ENCODE results near the gene COBLL1. TPM values are rescaled to one million over a fixed set of nuclear protein-coding genes. Genes with fewer than 3 reads are reported as not detected.
"Not testable (repeated sequence)": the region's sequence is repeated elsewhere in the genome, so short reads cannot be mapped to it uniquely, and the experiment has no call there.

The COBLL1 gene
- polyA plus RNA-seq, 3 donors from 2014 or later: 0.04 to 1.4 TPM; not detected in 1

DNA sequence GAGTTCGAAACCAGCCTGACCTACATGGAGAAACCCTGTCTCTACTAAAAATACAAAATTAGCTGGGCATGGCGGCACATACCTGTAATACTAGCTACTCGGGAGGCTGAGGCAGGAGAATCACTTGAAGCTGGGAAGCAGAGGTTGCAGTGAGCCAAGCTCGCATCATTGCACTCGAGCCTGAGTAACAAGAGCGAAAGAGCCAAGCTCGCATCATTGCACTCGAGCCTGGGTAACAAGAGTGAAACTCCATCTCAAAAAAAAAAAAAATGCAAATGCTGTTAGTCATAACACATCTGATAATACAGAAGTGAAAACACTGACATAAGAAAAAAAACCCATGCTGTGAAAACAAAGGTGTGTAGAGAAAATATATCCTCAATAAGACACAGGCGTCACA lies 80.4 kb downstream of the COBLL1 start:
- not testable (repeated sequence) for DNase-seq; H3K36me3 Mint-ChIP-seq; H3K4me3 Mint-ChIP-seq; H3K4me1 Mint-ChIP-seq; H3K27me3 Mint-ChIP-seq (ENCODE audit: low read depth in 3 of 3); H3K9me3 Mint-ChIP-seq; H3K27ac Mint-ChIP-seq

GRCh38 chr2:164760179-164760578 lies 81.4 kb downstream of the COBLL1 start:
- no peaks in the 10 kb centered on the region for H3K9me3 Mint-ChIP-seq
- H3K4me1 Mint-ChIP-seq: no peaks in the 10 kb centered on the region
- DNase-seq: no peak
- no peak overlapping the region for H3K27ac Mint-ChIP-seq
- H3K4me3 Mint-ChIP-seq: no peak overlapping the region
- H3K27me3 Mint-ChIP-seq (ENCODE audit: low read depth in 3 of 3): no peaks in the 10 kb centered on the region
- H3K36me3 Mint-ChIP-seq: no peaks in the 10 kb centered on the region

DNA sequence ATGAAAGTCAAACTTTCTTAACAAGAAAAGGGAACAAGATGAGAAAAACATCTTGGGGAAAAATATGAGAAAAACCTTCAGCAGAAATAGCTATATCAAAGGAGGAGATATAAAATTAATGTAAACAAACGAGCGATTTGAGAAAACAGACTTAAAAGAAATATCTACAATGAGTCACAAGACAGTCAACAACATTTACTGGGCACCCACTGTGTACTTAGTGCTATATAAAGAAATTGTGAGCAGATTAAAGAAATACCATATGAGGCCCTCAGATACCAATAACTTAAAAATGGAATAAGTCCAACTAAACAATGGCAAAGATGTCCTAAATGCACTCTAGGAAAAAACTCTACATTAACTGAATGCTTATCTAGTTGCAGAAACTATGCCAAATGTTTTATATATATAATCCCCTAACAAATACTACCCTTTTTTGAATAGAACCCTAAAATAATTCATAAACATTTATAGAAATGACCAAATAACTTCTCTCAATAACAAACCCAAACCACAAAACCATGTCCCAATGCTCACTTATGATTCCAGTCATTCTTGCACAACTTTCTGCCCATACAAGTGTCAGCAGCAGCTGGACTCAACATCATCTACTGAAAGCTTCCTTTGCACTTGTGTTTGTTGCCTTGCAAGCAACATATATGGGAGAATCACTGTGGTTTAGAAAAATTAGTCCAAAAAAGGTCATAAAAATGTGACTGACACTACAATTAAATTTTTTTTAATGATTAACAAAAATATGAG lies 83.5 kb downstream of the COBLL1 start:
- no peak for DNase-seq
- Mint-ChIP-seq H3K9me3 (no peaks in the 10 kb centered on the region), H3K27ac (no peak overlapping the region), H3K27me3 (ENCODE audit: low read depth in 3 of 3) (no peaks in the 10 kb centered on the region), H3K36me3 (no peaks in the 10 kb centered on the region), H3K4me3 (no peak overlapping the region), H3K4me1 (no peaks in the 10 kb centered on the region)

- no peak for DNase-seq
- Mint-ChIP-seq H3K4me1 (no peaks in the 10 kb centered on the region), H3K4me3 (no peak overlapping the region), H3K27me3 (ENCODE audit: low read depth in 3 of 3) (no peaks in the 10 kb centered on the region), H3K27ac (no peak overlapping the region), H3K36me3 (no peaks in the 10 kb centered on the region), H3K9me3 (no peaks in the 10 kb centered on the region)
Measured at GRCh38 chr2:164756773-164757172, 84.8 kb downstream of the COBLL1 start.

DNA sequence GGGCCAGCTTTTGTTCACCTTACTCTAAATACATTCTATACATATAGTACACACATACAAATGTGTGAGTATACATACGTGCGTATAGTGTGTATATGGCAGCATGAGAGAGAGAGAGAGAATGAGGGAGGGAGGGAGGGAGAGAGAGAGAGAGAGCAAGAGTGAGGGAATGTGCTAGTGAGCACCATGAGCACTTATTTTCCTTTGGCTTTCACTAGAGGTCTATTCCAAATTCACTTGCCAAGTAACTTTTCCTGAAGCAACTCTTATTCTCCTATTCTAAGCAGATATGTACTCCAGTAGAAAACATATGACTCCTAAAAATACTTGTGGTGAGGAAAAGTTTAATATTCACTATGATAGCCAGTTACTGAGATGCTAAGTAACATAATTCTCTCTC lies 85.7 kb downstream of the COBLL1 start:
- no peak overlapping the region for H3K4me3 Mint-ChIP-seq
- no peaks in the 10 kb centered on the region for H3K36me3 Mint-ChIP-seq
- H3K4me1 Mint-ChIP-seq: no peaks in the 10 kb centered on the region
- H3K27ac Mint-ChIP-seq: no peak overlapping the region
- no peaks in the 10 kb centered on the region for H3K9me3 Mint-ChIP-seq
- DNase-seq: no peak
- no peaks in the 10 kb centered on the region for H3K27me3 Mint-ChIP-seq (ENCODE audit: low read depth in 3 of 3)

GRCh38 chr2:164754157-164755093 lies 87.2 kb downstream of the COBLL1 start:
- no peak for DNase-seq
- Mint-ChIP-seq H3K4me1 (no peaks in the 10 kb centered on the region), H3K27ac (no peak overlapping the region), H3K27me3 (ENCODE audit: low read depth in 3 of 3) (no peaks in the 10 kb centered on the region), H3K4me3 (no peak overlapping the region), H3K36me3 (peaks cover 0 to 4% (median 0%) of the 10 kb centered on the region in 3 donors), H3K9me3 (peaks cover 0 to 2% (median 0%) of the 10 kb centered on the region in 6 donors)

DNA sequence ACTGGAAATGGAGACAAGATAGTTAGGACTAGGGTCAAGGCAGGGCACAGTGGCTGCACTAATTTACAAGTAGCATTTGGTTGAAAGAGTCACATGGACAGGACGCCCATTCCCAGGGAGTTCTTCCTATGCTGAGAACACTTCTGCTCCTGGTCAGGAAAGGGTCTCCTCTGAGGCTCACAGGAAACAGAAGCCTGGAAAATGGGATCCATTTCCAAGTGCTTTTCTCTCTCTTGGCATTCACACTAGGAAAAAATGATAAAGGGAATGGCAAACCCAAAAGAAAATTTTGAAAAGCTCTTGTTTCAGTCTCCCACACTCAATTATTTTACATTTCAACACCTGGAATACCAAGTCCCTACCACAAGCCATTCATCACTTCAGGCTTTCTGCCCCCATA lies 88.7 kb downstream of the COBLL1 start:
- peaks cover 0 to 2% (median 0%) of the 10 kb centered on the region in 6 donors for H3K9me3 Mint-ChIP-seq
- no peak for DNase-seq
- H3K27ac Mint-ChIP-seq: no peak overlapping the region
- H3K27me3 Mint-ChIP-seq (ENCODE audit: low read depth in 3 of 3): no peaks in the 10 kb centered on the region
- H3K4me1 Mint-ChIP-seq: no peaks in the 10 kb centered on the region
- peaks cover 0 to 4% (median 0%) of the 10 kb centered on the region in 3 donors for H3K36me3 Mint-ChIP-seq
- no peak overlapping the region for H3K4me3 Mint-ChIP-seq

DNA sequence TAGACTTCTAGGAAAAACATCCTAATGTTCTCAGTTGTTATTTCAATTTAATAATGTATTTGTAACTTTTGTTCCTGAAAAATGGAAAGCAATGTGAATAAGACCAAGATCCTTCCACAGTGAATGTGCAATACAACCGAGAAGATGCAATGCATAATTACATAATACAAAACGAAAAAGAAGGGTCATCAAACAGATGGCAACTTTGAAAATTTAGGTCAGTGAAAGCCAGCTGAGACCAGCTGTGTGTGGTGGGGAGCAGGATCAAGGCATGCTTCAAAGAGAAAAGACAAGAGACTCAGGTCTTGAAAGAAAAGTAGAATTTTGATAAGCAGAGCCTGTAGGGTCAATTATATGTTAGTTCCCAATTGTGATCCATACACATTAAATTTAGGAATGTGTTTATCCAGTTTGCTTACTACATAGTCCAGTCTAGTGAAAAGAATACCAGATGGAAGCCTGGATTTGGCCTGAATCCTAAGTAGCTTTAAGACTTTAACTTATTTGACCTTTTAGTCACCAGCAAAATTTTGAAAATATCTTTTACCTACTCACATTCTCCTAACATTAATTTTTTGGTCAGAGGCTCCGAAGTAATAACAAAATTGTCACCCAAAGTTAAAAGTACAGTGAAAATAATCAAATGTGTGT lies 93.7 kb downstream of the COBLL1 start:
- H3K4me1 Mint-ChIP-seq: no peaks in the 10 kb centered on the region
- peaks cover 0 to 2% (median 0%) of the 10 kb centered on the region in 6 donors for H3K9me3 Mint-ChIP-seq
- no peak for DNase-seq
- no peak overlapping the region for H3K4me3 Mint-ChIP-seq
- H3K36me3 Mint-ChIP-seq: peaks cover 0 to 4% (median 0%) of the 10 kb centered on the region in 3 donors
- H3K27me3 Mint-ChIP-seq (ENCODE audit: low read depth in 3 of 3): no peaks in the 10 kb centered on the region
- no peak overlapping the region for H3K27ac Mint-ChIP-seq

- peaks cover 0 to 4% (median 0%) of the 10 kb centered on the region in 3 donors for H3K36me3 Mint-ChIP-seq
- H3K27ac Mint-ChIP-seq: no peak overlapping the region
- no peak overlapping the region for H3K4me3 Mint-ChIP-seq
- H3K4me1 Mint-ChIP-seq: no peaks in the 10 kb centered on the region
- H3K9me3 Mint-ChIP-seq: peaks cover 0 to 2% (median 0%) of the 10 kb centered on the region in 6 donors
- no peak for DNase-seq
- no peaks in the 10 kb centered on the region for H3K27me3 Mint-ChIP-seq (ENCODE audit: low read depth in 3 of 3)
Measured at GRCh38 chr2:164747140-164747539, 94.5 kb downstream of the COBLL1 start.

DNA sequence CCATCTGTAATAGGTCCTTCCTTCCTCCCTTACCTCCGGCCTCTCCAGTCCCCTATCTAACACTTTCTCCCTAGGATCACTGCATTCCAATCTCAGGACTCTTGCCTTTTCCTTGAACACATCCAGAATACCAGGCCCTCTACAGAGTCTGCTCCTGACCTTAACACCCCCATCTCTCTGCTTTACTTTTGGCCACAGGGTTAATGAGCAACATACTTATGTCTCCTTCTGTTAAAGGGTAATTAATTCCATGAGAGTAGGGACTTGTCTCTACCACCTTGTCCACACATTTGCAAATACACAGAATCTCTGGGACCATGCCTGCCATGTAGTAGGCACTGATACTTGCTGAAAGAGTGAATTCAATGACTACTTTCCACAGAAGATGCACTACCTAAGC lies 94.9 kb downstream of the COBLL1 start:
- Mint-ChIP-seq H3K27me3 (ENCODE audit: low read depth in 3 of 3) (no peaks in the 10 kb centered on the region), H3K9me3 (peaks cover 0 to 2% (median 0%) of the 10 kb centered on the region in 6 donors), H3K4me1 (no peaks in the 10 kb centered on the region), H3K27ac (no peak overlapping the region), H3K4me3 (no peak overlapping the region), H3K36me3 (peaks cover 0 to 4% (median 0%) of the 10 kb centered on the region in 3 donors)
- no peak for DNase-seq

DNA sequence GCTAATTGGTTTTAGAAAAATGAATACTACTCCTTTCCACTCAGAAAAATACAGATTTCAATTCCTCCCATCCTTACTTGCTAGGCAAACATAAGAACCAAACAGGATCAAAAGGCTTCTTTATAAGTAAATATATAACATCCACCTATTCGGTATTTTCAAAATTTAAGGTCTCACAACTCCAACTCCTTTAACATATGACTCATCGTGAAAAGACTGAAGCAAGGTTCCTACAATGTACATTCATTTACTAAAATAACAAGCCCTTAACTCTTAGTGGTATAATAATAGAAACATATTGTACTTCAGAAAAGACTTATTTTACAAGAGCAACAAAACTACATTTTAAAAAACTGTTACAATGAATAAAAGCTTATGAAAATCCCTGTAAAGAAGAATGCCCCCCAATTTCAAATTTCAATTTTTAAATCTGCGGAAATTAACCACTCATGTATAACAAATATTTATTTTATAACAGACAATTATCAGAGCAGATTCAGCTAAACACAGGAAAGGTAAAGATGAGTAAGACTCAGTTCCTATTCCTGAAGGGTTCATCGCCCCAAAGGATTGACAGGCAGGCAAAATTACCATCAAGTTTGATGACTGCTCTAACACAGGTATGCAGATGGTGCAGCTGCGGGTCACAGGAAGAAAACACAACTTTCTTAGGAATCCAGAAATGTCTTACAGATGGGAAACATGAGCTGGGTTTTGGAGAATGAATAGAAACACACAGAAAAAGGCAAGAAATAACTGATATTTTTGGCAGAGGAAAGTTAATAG lies 96.4 kb downstream of the COBLL1 start:
- Mint-ChIP-seq H3K27me3 (ENCODE audit: low read depth in 3 of 3) (peaks cover 0 to under 1% (median 0%) of the 10 kb centered on the region in 3 donors), H3K9me3 (peaks cover 0 to 2% (median 0%) of the 10 kb centered on the region in 6 donors), H3K4me1 (no peaks in the 10 kb centered on the region), H3K4me3 (no peak overlapping the region), H3K27ac (no peak overlapping the region), H3K36me3 (peaks cover 0 to 4% (median 0%) of the 10 kb centered on the region in 3 donors)
- no peak for DNase-seq

DNA sequence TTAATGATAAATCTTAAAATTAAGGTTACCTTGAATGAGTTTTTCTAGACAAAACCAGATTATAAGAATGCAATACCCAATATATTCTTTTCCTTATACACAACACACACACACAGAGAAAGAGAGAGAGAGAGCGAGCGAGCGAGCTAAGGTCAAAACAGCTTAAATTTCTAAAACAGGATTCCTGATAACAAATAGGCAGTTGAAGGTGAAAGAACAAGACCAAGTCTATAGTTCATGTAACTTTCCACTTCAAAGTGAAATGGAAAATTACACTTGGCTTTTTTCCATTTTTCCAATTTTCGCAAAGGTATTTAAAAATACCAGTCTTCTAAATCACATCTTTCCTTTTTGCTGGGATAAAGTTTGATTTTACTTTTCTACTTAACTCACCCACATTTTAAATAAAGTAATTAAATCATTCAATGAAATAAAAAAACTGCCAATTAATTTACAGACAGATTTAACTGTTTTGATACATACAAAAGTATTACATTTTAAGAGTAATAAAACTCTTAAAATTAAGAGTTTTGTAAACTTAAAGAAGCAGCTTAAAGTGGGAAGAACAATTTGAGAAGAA lies 98.8 kb downstream of the COBLL1 start:
- Mint-ChIP-seq H3K27me3 (ENCODE audit: low read depth in 3 of 3) (peaks cover 0 to 1% (median 0%) of the 10 kb centered on the region in 3 donors), H3K9me3 (peaks cover 0 to 2% (median 0%) of the 10 kb centered on the region in 6 donors), H3K36me3 (no peaks in the 10 kb centered on the region), H3K4me3 (no peak overlapping the region), H3K27ac (no peak overlapping the region), H3K4me1 (no peaks in the 10 kb centered on the region)
- DNase-seq: no peak

DNA sequence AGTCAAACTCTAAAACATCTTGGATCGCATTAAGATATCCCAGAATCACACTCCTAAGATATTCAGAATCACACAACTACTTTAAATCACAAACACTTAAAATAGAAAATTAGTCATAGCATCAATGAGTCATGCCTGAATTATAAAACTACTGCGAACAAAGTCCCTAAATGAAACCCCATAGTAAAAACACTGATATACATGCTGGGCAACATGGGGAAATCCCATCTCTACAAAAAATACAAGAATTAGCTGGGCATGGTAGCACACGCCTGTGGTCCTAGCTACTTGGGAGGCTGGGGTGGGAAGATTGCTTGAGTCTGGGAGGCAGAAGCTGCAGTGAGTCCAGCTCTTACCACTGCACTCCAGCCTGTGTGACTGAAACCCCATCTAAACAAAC lies 101.7 kb downstream of the COBLL1 start:
- Mint-ChIP-seq H3K4me1 (no peaks in the 10 kb centered on the region), H3K4me3 (no peak overlapping the region), H3K36me3 (no peaks in the 10 kb centered on the region), H3K27me3 (ENCODE audit: low read depth in 3 of 3) (peaks cover 0 to 1% (median 0%) of the 10 kb centered on the region in 3 donors), H3K9me3 (no peaks in the 10 kb centered on the region), H3K27ac (no peak overlapping the region)
- no peak for DNase-seq

Measured in immature natural killer cell (primary cell).